GM19240 (cell line): ENCODE measurements around the gene TSSC4.

ENCODE experiments used
- DNase-seq: peaks from one replicate; pipeline ENCODE4 v3.0.0; 2011; ENCODE audit warnings: low spot score; ENCODE audit not compliant: insufficient read length

The TSSC4 gene

GRCh38 chr11:2447951-2448650 is 47.6 kb downstream of the TSSC4 start:
- DNase-seq, result no peak

- no peak for DNase-seq
Observed at GRCh38 chr11:2448661-2449547, 48.4 kb downstream of the TSSC4 start.

- DNase-seq, result no peak
Observed at GRCh38 chr11:2449548-2450320, 49.2 kb downstream of the TSSC4 start.

- DNase-seq, result no peak
Observed at GRCh38 chr11:2450321-2451041, 49.9 kb downstream of the TSSC4 start.

GRCh38 chr11:2451336-2451735 is 50.8 kb downstream of the TSSC4 start:
- no peak for DNase-seq

- no peak for DNase-seq
Observed at GRCh38 chr11:2451916-2452315, 51.4 kb downstream of the TSSC4 start.

GRCh38 chr11:2452321-2453012 is 51.9 kb downstream of the TSSC4 start:
- DNase-seq, result no peak

- DNase-seq, result no peak
Observed at GRCh38 chr11:2453436-2453835, 52.9 kb downstream of the TSSC4 start.
